ENCODE results near the gene ZNF205. TPM values are rescaled to one million over a fixed set of nuclear protein-coding genes. Genes with fewer than 3 reads are reported as not detected.

The ZNF205 gene
- total RNA-seq, 1 experiment from 2014 or later = 17.0 TPM

DNA sequence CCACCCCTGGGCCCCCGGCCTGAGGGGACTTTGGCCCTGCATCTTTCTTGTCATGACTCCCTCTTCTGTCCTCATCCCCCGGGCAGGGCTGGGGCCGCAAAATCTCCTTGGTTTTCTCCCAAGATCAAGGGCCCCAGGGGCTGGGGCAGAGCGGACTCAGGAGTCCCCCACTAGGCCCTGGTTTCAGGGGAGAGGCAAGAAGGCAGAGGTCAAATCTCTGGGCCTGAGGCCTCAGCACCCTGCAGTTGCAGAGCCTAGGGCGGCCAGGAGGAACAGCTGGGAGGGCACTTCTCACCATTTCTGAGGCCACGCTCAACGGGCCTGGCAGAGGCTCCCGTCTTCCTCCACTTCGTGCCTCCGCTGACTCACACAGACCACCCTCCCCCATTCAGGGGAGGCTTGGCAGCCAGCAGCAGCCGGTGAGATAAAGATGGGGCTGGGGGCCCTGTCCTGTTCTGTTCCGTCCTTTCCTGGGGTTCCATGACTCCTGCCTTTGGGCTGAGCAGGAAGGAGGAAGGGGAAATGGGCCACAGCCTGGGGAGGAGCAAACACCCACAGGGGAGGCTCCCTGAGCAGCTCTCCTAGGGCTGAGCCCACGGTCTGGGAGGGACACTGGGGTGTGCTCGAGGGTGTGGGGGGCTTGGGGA lies 25.7 kb upstream of the ZNF205 start:
- H3K9me3 ChIP-seq (ENCODE audit: control insufficient read depth in 1 of 2, insufficient read depth in 1 of 2, low read depth in 1 of 2, low read length in 2 of 2) = no peaks in the 10 kb centered on the region
- ATAC-seq = peak; percentile 45
- H3K4me3 ChIP-seq (replicated peaks in 1 of 2; ENCODE audit: low read depth in 1 of 2, low read length in 2 of 2) = no peak overlapping the region
- no peak overlapping the region for H2AFZ ChIP-seq (ENCODE audit: low read depth, low read length, poor library complexity, severe bottlenecking)
- H3K27me3 ChIP-seq (ENCODE audit: insufficient read depth, low read length) = no peaks in the 10 kb centered on the region
- TF ChIP-seq CEBPB (IDR thresholded peaks at IDR 0.05; ENCODE audit: low read depth) = no peak
- TF ChIP-seq CBX3 (IDR thresholded peaks at IDR 0.05; ENCODE audit: low read depth) = no peak
- no peak for TF ChIP-seq ZNF274 (IDR thresholded peaks at IDR 0.05; ENCODE audit: low read depth, low read length)
- TF ChIP-seq, protein P1, sequence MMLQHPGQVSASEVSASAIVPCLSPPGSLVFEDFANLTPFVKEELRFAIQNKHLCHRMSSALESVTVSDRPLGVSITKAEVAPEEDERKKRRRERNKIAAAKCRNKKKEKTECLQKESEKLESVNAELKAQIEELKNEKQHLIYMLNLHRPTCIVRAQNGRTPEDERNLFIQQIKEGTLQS (IDR thresholded peaks at IDR 0.05) = no peak
- no peak for TF ChIP-seq YY1 (IDR thresholded peaks at IDR 0.05; ENCODE audit: extremely low read depth, insufficient replicate concordance, low read depth, low read length)
- TF ChIP-seq JUND (IDR thresholded peaks at IDR 0.05) = no peak
- TF ChIP-seq, protein P2, sequence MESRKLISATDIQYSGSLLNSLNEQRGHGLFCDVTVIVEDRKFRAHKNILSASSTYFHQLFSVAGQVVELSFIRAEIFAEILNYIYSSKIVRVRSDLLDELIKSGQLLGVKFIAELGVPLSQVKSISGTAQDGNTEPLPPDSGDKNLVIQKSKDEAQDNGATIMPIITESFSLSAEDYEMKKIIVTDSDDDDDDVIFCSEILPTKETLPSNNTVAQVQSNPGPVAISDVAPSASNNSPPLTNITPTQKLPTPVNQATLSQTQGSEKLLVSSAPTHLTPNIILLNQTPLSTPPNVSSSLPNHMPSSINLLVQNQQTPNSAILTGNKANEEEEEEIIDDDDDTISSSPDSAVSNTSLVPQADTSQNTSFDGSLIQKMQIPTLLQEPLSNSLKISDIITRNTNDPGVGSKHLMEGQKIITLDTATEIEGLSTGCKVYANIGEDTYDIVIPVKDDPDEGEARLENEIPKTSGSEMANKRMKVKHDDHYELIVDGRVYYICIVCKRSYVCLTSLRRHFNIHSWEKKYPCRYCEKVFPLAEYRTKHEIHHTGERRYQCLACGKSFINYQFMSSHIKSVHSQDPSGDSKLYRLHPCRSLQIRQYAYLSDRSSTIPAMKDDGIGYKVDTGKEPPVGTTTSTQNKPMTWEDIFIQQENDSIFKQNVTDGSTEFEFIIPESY (IDR thresholded peaks at IDR 0.05; ENCODE audit: extremely low read depth, insufficient replicate concordance, low read length) = no peak
- TF ChIP-seq, protein P3, sequence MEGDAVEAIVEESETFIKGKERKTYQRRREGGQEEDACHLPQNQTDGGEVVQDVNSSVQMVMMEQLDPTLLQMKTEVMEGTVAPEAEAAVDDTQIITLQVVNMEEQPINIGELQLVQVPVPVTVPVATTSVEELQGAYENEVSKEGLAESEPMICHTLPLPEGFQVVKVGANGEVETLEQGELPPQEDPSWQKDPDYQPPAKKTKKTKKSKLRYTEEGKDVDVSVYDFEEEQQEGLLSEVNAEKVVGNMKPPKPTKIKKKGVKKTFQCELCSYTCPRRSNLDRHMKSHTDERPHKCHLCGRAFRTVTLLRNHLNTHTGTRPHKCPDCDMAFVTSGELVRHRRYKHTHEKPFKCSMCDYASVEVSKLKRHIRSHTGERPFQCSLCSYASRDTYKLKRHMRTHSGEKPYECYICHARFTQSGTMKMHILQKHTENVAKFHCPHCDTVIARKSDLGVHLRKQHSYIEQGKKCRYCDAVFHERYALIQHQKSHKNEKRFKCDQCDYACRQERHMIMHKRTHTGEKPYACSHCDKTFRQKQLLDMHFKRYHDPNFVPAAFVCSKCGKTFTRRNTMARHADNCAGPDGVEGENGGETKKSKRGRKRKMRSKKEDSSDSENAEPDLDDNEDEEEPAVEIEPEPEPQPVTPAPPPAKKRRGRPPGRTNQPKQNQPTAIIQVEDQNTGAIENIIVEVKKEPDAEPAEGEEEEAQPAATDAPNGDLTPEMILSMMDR (IDR thresholded peaks at IDR 0.05 in 2 of 3, conservative IDR thresholded peaks at IDR 0.05 in 1 of 3; ENCODE audit: borderline replicate concordance in 1 of 3, insufficient read depth in 1 of 3, low read depth in 2 of 3, low read length in 2 of 3) = no peak
- TF ChIP-seq SP1 (IDR thresholded peaks at IDR 0.05; ENCODE audit: low read depth) = no peak
- TF ChIP-seq POLR2A (IDR thresholded peaks at IDR 0.05; ENCODE audit: borderline replicate concordance, extremely low read depth, insufficient read depth, insufficient read length) = no peak
- TF ChIP-seq ZFX (IDR thresholded peaks at IDR 0.05) = no peak
- TF ChIP-seq ELF1 (IDR thresholded peaks at IDR 0.05; ENCODE audit: borderline replicate concordance, low read depth) = no peak
- TF ChIP-seq EZH2phosphoT487 (IDR thresholded peaks at IDR 0.05; ENCODE audit: borderline replicate concordance) = no peak
- TF ChIP-seq SRF (IDR thresholded peaks at IDR 0.05; ENCODE audit: low read depth) = no peak
- no peak for TF ChIP-seq FOSL1 (IDR thresholded peaks at IDR 0.05; ENCODE audit: low read depth)
- TF ChIP-seq, protein P4, sequence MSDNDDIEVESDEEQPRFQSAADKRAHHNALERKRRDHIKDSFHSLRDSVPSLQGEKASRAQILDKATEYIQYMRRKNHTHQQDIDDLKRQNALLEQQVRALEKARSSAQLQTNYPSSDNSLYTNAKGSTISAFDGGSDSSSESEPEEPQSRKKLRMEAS (IDR thresholded peaks at IDR 0.05) = no peak
- TF ChIP-seq POLR2AphosphoS5 (IDR thresholded peaks at IDR 0.05; ENCODE audit: low read depth, low read length) = no peak
- TF ChIP-seq SIN3A (IDR thresholded peaks at IDR 0.05; ENCODE audit: low read depth) = no peak
- no peaks in the 10 kb centered on the region for H3K9me2 ChIP-seq (ENCODE audit: insufficient read depth)
- BruUV-seq (replicated peaks) = no TSS peak
- ChIA-PET CTCF (interaction anchor here (1.3 kb wide), 1 partner anchor 11 kb away, joined by 3 read pairs; no protein-coding TSS in a partner anchor), RAD21 (ENCODE audit: low non-redundant PET in 1 of 2, low total read pairs in 2 of 2, uncharacterized antibody in 2 of 2, unreplicated experiment in 2 of 2) (no interaction called here), POLR2A (no interaction called here)
- H3K4me2 ChIP-seq (ENCODE audit: low read length) = no peak overlapping the region
- H3K4me1 ChIP-seq (ENCODE audit: control insufficient read depth in 1 of 2, insufficient read depth in 2 of 2, low read length in 2 of 2) = no peaks in the 10 kb centered on the region
- H3K27ac ChIP-seq (ENCODE audit: low read depth, low read length) = no peak overlapping the region
- intact Hi-C loops (cut with micrococcal nuclease) = no loop called here
- H3K79me2 ChIP-seq (ENCODE audit: insufficient read depth, low read length) = no peaks in the 10 kb centered on the region
- no peak for DNase-seq (ENCODE audit: low read depth, low spot score)
- H4K20me1 ChIP-seq (ENCODE audit: insufficient read depth) = no peaks in the 10 kb centered on the region
- H3K9ac ChIP-seq (ENCODE audit: low read length) = no peak overlapping the region
- H3K36me3 ChIP-seq (ENCODE audit: control insufficient read depth in 1 of 2, insufficient read depth in 2 of 2, low read length in 2 of 2) = no peaks in the 10 kb centered on the region
